Stimulated activated CD4-positive, alpha-beta T cell treated with anti-CD3 and anti-CD28 coated beads, Interleukin-15, amount 100 ng/mL, for 24 hours (primary cell): ENCODE results near the gene FREM1.

Experiments
- DNase-seq: peaks from one replicate; pipeline ENCODE4 v3.0.0-alpha.2; 2020

FREM1 gene

GRCh38 chr9:14693251-14693861 is 216.9 kb downstream of the FREM1 start, which contains the start of gene ZDHHC21:
TSS of gene ZDHHC21 (minus strand) at chr9:14693432. CDS start at chr9:14674340, 19,092 bp downstream.
- DNase-seq: peak; percentile 79

GRCh38 chr9:14692470-14693250 is 217.6 kb downstream of the FREM1 start:
- no peak for DNase-seq

GRCh38 chr9:14690948-14691730 is 219.1 kb downstream of the FREM1 start:
- no peak for DNase-seq

GRCh38 chr9:14687042-14687719 is 223.0 kb downstream of the FREM1 start:
- no peak for DNase-seq

GRCh38 chr9:14686168-14686567 is 224.1 kb downstream of the FREM1 start:
- no peak for DNase-seq
